Stromal cell of bone marrow (primary cell): ENCODE measurements around the gene CPXM2.
"Not testable (repeated sequence)": the region's sequence is repeated elsewhere in the genome, so short reads cannot be mapped to it uniquely, and the experiment has no call there.

ENCODE experiments used
- DNase-seq: peaks from one replicate; pipeline ENCODE4 v3.0.0-alpha.2; 2012; ENCODE audit warnings: low read depth

CPXM2 gene

DNA sequence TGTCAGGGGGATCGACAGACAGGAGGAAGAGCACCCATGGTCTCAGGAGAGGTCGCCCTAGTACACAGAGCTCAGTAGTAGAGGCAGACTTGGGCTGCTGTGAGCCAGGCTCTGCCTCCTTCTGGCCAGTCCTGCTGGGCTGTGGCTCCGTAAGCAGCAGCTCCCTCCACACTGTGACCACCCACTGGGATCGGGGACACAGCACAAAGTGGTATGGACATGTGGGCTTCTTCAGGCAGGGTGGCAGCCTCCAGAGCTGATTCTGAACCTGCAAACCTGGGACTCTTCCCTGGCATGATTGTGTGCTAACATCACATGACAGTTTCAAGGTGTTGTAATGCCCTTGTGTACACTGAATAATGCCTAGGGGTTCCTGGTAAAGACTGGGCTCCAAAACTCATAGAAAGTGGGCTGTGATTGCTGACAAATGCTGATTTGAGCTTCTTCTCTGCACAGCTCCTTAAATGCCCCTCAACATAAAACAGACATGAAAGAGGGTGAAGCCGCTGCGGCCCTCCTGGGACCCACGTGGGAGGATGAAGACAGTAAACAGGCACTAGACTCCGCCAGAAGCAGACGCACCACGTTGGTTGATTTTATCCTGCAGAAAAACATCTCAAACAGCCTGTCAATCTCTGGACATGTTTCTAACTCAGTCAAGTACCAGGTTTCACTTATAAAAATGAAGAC, 148.7 kb downstream of the CPXM2 start:
- no peak for DNase-seq

DNA sequence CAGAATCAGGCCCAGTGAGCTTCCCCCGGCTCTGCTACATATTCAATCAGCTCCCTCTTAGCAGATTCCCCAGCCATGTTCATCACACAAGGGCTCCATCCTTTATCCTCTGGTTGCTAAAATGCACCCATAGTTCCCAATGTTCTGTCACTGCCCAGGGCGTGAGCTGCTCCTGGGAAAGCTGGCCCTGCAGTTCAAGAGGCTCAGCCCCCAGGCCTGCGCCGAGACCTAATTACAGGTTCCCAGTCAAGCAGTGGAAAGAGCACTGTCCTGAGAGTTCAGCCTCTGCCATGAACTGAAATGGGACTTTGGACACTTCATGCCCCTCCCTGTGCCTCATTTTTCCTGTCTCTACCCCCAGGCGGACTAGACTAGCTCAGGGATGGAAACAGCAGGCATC, 149.9 kb downstream of the CPXM2 start:
- no peak for DNase-seq

DNA sequence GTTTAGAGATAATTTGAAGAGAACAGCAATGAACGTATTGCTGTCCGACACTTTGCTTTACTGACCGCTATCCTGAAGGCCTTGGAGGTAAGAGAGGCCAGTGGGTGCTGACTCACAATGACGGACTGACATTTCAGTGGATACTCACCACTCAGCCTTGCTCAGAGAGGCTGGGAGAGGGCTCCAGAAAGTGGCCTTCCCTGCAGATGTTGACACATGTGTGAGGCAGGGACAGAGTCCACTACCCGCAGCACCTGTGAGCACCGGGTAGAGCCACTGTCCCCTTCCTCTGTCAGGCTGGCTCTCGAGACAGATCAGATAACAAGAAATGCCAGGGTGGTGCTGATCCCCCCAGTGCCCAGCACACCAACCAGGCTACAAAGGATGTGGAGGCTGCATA, 150.5 kb downstream of the CPXM2 start:
- no peak for DNase-seq

DNA sequence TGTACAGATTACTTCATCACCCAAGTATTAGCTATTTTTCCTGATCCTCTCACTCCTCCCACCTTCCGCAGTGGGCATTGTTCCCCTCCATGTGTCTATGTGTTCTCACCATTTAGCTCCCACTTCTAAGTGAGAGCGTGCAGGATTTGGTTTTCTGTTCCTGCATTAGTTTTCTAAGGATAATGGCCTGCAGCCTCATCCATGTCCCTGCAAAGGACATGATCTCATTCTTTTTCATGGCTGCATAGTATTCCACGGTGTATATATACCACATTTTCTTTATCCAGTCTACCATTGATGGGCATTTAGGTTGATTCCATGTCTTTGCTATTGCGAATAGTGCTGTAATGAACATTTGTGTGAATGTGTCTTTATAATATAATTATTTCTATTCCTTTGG, 154.7 kb downstream of the CPXM2 start:
- DNase-seq = not testable (repeated sequence)

DNA sequence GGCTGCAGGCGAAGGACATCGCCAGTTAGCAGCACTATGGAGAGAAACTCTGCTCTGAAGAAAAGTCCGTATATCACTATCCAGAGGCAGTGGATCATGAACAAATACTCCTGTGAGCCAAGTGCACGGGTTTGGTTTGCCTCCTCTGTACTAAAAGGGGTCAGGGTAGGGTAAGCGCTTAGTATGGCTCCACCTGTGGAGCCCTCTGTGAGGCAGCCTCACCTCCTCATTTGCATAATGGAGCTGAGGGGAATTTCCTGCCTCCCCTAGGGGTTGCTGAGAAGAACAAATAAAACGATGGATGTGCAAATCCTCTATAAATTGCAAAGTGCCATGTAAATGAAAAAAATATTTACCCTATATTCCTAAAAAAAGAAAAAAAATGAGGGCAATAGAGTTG, 162.1 kb downstream of the CPXM2 start:
- DNase-seq = no peak

DNA sequence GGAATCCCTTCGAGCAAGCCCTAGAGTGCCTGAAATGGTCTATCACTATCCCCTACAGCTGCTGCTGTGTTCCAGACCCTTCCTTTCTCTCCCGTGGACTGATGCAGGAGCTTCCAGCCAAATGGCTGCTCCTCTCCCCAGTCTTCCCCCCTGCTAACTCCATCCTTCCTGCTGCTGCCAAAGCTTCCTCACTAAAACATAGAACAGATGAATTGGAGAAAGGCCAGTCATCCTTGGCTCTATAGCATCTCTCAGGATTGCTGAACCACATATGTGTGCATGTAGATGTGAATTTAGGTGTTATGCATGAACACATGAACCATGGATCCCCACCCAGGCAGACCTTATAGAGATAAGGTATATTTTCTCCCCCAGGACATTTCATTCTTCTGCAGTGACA, 164.8 kb downstream of the CPXM2 start:
- DNase-seq = no peak

DNA sequence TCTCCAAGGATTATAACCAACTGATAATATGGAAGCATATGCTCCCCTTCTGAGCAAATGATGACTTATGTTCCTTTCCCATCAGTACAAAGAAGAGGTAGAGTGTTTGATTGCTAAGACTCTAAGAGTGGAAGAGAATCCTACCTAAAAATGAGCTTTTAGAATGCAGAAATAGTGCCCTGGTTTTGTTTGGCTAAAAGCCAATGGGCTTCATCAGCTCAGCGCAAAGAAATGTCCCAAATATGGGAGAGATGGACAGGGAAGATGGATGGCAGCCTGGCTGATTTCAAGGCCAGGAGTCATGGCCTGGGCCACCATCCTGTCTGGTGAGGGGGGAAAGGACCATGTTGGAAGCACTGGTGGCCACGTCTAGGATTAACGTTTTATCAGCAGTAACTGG, 165.2 kb downstream of the CPXM2 start:
- no peak for DNase-seq

DNA sequence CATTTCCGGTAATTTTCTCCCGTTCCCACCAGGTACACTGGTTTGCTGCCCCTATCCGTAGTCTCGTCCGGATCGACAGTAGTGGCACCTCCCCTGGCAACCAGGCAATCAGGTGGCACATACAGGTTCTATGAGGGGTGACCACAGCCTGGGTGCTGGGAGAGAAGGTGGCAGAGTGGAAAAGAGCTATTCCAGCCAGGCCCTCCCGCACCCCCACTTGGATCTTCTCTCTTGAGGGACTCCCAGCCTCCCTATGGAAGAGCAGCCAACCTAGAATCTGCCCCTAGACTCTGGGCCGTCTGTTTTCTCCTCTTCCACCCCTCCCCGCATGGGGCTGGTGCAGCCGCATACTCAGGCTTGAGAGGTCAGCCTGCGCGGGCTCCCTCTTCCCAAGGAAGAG, 166.9 kb downstream of the CPXM2 start:
- no peak for DNase-seq

DNA sequence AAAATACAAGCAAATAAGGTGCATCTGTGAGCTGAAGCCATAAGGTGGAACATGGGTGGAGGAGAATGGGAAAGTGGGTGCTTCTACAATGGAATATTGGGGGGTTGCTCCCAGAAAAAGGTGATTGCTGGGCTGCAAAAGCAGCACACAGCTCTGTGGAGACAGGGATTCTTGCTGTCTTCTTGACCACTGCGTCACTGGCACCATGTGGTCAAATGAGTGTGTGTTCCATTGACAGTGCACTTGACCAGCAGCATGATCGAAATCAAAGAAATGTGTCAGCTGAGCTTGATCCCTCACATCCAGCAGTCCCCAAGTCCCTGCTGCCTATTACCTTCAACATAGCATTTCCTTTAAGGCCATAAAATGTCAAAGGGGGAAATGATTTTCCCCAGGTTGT, 169.3 kb downstream of the CPXM2 start:
- DNase-seq = no peak

DNA sequence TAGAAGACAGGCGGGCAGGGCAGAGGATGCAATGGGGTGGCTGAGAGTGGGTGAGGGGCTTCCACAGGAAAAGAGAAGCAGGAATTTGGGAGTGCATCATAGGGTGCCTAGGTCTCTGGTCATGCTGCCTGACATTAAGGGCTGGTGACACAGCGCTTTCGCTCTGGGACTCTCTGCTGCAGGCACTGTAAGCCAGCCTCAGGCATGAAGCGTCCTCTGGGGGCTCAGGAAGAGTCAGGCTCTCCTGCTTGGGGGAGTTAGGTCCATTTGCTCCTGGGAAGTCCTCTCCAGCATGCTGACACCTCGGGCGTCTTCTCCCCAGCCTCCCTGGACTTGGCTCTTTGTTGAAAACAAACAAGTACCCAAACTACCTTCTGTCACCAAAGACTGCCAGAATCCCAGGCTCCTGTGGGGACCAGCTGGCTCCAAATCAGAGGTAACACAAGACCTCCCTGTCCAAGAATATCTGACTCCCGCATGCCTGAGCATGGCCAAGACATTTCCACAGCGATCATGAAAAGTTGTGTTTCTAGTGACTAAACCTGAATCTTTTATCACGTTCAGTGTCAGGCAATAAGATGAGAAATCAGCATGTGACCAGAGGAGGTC, 170.1 kb downstream of the CPXM2 start:
- DNase-seq = no peak

DNA sequence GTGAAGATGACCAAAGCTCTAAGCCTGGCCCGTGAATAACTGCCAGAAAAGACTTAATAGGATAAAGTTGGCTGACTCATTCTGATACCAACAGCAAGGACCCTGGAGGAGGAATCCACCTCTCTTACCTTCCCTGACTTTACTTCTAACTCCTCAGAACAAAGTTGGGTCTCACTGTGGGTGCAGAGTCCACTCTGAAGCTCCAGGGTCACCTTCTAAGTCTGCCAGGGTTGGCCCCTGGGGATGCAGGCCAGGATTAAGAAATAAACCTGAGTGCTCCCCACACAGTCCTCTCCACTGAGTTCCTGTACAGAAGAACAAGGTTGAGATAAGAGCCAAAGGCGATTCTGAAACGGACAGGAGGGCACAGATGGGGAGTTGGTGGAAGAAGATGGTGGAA, 171.1 kb downstream of the CPXM2 start:
- DNase-seq = no peak

DNA sequence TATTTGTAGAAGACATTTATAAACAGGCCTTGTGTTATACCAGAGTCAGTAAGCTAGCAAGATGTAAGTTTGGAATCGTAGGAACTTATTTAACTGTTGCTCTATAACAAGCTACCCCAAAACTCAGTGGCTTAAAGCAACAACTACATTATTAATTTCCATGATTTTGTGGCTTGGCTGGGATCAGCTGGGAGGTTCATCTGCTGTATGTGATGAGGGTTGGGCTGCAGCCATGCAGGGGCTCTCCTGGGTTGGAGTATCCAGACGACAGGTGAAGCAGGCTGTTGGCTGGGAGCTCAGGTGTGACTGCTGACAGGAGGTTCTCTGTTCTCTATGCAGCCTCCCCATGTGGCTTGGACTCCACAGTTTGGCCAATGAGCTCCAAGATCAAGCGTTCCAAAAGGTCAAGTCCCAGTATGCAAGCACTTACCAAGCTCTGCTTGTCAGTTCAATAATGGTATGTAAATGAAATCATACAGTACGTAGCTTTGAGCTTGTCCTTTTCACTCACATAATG, 173.0 kb downstream of the CPXM2 start:
- DNase-seq = no peak

DNA sequence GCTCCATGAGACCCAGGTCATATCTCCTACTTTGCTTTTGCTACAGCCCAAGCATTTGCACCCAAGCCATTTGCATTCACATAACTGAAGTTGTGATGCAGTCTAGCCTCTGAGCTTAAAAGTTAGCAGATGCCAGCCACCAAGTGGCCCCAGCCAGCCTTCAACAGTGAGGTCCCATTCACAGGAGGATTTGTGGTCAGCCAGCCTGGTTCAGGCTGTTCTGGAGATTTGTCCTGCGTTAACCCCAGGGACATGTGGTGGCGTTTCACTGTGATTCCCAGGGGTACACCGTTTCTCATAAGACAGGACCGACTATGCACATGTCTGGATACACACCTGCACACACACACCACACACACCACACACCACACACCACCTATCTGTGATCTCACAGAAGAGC, 174.3 kb downstream of the CPXM2 start:
- DNase-seq = no peak

DNA sequence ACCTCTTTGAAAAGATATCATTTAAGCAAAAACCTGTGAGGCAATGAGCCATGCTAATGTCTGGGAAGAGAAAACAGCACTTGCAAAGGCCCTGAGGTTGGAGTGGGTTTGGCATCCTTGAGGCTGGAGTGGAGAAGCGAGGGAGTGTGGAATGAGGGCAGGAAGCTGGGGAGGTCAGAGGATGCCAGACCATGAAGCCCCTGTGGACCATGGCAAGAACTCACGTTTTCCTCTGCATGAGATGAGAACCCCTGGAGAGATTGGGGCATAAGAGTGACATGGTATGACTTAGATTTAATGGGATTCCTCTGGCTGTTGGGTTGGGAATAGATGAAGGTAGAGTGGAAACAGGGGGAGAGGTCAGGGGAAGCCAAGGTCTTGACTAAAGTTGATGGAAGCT, 176.1 kb downstream of the CPXM2 start:
- DNase-seq = no peak

DNA sequence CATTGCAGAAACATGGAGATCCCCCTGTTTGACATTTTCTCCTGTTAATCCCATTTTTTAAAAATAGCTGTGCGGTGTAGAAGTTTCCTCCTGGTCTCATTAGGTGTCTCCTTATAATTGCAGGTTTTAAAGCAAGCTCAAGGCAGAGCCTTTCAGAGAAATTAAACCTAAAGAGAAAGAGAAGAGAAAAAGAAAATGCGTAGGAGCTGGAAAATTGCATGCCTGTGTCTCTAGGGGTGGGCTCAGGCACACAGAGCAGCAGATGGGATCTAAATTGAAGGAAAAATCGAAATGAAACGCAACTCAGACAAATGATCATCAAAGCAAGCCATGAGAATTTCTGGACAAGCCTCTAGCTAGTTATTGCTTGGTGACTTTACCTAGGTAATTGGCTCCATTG, 185.4 kb downstream of the CPXM2 start:
- DNase-seq = no peak

DNA sequence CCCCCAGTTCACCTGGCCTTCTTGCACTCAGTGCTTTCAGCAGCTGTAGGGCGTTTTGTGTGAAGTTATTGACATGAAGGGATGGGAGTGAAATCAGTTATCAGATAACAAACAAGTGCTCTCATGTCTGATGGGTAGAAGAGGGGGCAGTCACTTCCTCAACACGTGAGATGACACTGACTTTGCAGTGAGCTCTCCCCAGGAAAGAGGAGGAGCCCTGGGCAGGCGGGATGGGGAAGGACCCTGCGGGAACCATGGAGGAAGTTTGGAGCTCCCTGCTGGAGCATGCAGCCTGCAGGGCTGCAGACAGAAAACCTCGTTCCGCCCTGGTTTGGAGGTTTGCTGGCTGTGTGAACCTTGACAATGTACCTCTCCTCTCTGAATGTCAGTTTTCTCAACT, 186.8 kb downstream of the CPXM2 start:
- DNase-seq = no peak

DNA sequence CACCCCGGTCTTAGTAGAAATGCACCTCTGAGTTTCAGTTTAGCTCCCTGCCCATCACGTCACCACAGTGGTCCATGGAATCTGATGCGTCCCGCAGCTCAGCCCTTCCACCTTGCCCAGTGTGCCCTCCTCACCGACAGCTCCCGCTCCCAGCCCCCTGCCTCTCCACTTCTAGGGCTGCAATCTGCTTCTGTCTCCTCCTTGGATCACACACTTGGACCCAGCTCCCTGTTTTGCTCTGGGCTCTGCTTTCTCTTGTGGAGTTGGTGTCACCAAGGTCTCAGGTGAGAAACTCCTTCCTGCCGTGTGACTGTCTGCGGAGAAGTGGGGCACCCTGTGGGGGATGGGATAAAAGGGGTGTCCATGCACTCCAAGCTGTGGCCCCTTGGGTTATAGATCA, 187.5 kb downstream of the CPXM2 start:
- no peak for DNase-seq

DNA sequence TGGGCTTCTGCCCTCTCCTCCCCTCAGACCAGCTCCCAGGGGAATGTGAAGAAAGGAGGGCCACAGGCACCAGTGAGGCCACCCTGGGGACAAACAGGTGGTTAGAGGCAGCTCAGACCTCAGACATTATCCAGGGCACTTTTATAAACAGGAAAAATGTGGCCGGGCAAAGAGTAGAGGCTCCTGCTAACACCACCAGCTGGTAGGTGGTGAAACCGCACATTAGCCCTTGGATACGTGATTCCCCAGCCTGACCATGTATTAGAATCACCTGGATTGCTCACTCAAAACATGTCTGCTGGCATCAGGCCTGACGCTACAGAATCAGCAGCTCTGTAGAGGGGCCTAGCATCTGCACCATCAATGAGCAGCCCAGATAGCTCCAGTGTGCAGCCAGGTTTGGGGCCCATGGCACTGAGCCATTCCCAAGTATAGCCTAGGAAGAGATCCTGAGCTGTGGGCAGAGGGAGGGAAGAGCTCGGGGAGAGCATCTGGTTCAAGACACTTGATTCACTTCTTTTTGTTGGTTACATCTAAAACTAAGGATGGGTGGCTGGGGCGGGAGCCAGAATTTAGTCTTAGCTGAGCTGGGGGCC, 188.3 kb downstream of the CPXM2 start:
- no peak for DNase-seq
